GM23338 (cell line): ENCODE data around the gene ADTRP. TPM values are rescaled to one million over a fixed set of nuclear protein-coding genes. Genes with fewer than 3 reads are reported as not detected.

ENCODE experiments used
- ATAC-seq: fragments of 200-7000 bp; cut with Tn5 transposase; 3 replicates; pipeline ENCODE4 v1.9.1; 2020
- DNase-seq: peaks from one replicate; pipeline ENCODE4 v3.0.0-alpha.2; 2015; ENCODE audit warnings: low spot score
- H2AFZ ChIP-seq: fragments of 200-600 bp; sonication (generic); 2 replicates; pipeline ENCODE4 v1.8.0; 2016; ENCODE audit warnings: antibody characterized with exemption, mild to moderate bottlenecking, moderate library complexity
- H3F3A ChIP-seq: fragments of 200-600 bp; sonication (generic); replicated peaks from 2 replicates; pipeline ENCODE4 v1.8.0; 2017; ENCODE audit warnings: antibody characterized with exemption, mixed run types, low read depth
- H3K27ac ChIP-seq: fragments of 200-600 bp; sonication (generic); 2 replicates; pipeline ENCODE4 v1.6.1; 2016; ENCODE audit warnings: low read depth
- H3K27me3 ChIP-seq: fragments of 200-600 bp; sonication (generic); 2 replicates; pipeline ENCODE4 v1.8.0; 2016; ENCODE audit warnings: mild to moderate bottlenecking, mixed run types, moderate library complexity; ENCODE audit not compliant: insufficient read depth
- H3K36me3 ChIP-seq: fragments of 200-600 bp; sonication (generic); 2 replicates; pipeline ENCODE4 v1.8.0; 2016; ENCODE audit warnings: mild to moderate bottlenecking; ENCODE audit not compliant: insufficient read depth
- H3K4me1 ChIP-seq: fragments of 200-600 bp; sonication (generic); 2 replicates; pipeline ENCODE4 v1.8.0; 2016; ENCODE audit warnings: mild to moderate bottlenecking, moderate library complexity; ENCODE audit not compliant: insufficient read depth
- H3K4me2 ChIP-seq: fragments of 200-600 bp; sonication (generic); 2 replicates; pipeline ENCODE4 v1.7.1; 2017; ENCODE audit warnings: mixed run types
- H3K4me3 ChIP-seq: fragments of 200-600 bp; sonication (generic); 2 replicates; pipeline ENCODE4 v1.6.1; 2016; ENCODE audit warnings: mixed run types
- H3K79me2 ChIP-seq: fragments of 200-600 bp; sonication (generic); replicated peaks from 2 replicates; pipeline ENCODE4 v1.8.0; 2017; ENCODE audit warnings: mild to moderate bottlenecking; ENCODE audit not compliant: insufficient read depth
- H3K9me2 ChIP-seq: fragments of 200-600 bp; sonication (generic); 2 replicates; pipeline ENCODE4 v1.8.0; 2017; ENCODE audit not compliant: insufficient read depth
- H4K20me1 ChIP-seq: fragments of 200-600 bp; sonication (generic); replicated peaks from 2 replicates; pipeline ENCODE4 v1.8.0; 2017; ENCODE audit warnings: mild to moderate bottlenecking; ENCODE audit not compliant: insufficient read depth
- H3K27ac Mint-ChIP-seq: 2 replicates; pipeline ENCODE4 v1.8.0; 2020; ENCODE audit warnings: inconsistent platforms, mild to moderate bottlenecking, moderate library complexity, mixed read lengths
- H3K27me3 Mint-ChIP-seq: 3 replicates; pipeline ENCODE4 v1.8.0; 2022; ENCODE audit warnings: low read depth, mild to moderate bottlenecking, moderate library complexity, mixed read lengths, inconsistent platforms; ENCODE audit not compliant: insufficient read depth, poor library complexity
- H3K36me3 Mint-ChIP-seq: 3 replicates; pipeline ENCODE4 v1.8.0; 2021; ENCODE audit warnings: low read depth, mild to moderate bottlenecking, inconsistent platforms, moderate library complexity, mixed read lengths
- H3K4me1 Mint-ChIP-seq: 3 replicates; pipeline ENCODE4 v1.8.0; 2020; ENCODE audit warnings: mild to moderate bottlenecking, inconsistent platforms, mixed read lengths
- H3K4me3 Mint-ChIP-seq: 3 replicates; pipeline ENCODE4 v1.8.0; 2021; ENCODE audit warnings: moderate library complexity, mild to moderate bottlenecking, inconsistent platforms, mixed read lengths
- H3K9me3 Mint-ChIP-seq: 3 replicates; pipeline ENCODE4 v1.8.0; 2020; ENCODE audit warnings: moderate library complexity, mild to moderate bottlenecking, inconsistent platforms, mixed read lengths
- CREB1 ChIP-seq: fragments of 250-450 bp; sonication (Bioruptor Pico); IDR thresholded peaks from 2 replicates; pipeline ENCODE4 v1.5.0; 2020; ENCODE audit warnings: low read depth, mild to moderate bottlenecking, moderate library complexity
- EZH2 ChIP-seq: fragments of 200-600 bp; sonication (generic); IDR thresholded peaks from one replicate; pipeline ENCODE4 v1.8.0; 2017; ENCODE audit warnings: antibody characterized with exemption, mild to moderate bottlenecking, low read depth; ENCODE audit not compliant: unreplicated experiment
- EZH2phosphoT487 ChIP-seq: fragments of 200-600 bp; sonication (generic); IDR thresholded peaks from one replicate; pipeline ENCODE4 v1.8.1; 2018; ENCODE audit warnings: antibody characterized with exemption; ENCODE audit not compliant: unreplicated experiment
- JUNB ChIP-seq: IDR thresholded peaks from one replicate; pipeline ENCODE4 v1.6.1; 2016; ENCODE audit warnings: antibody characterized with exemption; ENCODE audit not compliant: unreplicated experiment
- NANOG ChIP-seq: IDR thresholded peaks from 2 replicates; pipeline ENCODE4 v1.6.1; 2016; ENCODE audit warnings: antibody characterized with exemption, borderline replicate concordance
- POLR2AphosphoS5 ChIP-seq: IDR thresholded peaks from 2 replicates; pipeline ENCODE4 v1.6.1; 2016; ENCODE audit warnings: antibody characterized with exemption, low read depth
- STAT1 ChIP-seq: IDR thresholded peaks from one replicate; pipeline ENCODE4 v1.6.1; 2016; ENCODE audit warnings: antibody characterized with exemption; ENCODE audit not compliant: unreplicated experiment
- ZNF114 ChIP-seq: fragments of 250-450 bp; sonication (Bioruptor Pico); IDR thresholded peaks from 2 replicates; pipeline ENCODE4 v1.5.0; 2020; ENCODE audit warnings: mild to moderate bottlenecking, moderate library complexity
- ZNF331 ChIP-seq: fragments of 250-450 bp; sonication (Bioruptor Pico); IDR thresholded peaks from 2 replicates; pipeline ENCODE4 v1.5.0; 2020; ENCODE audit warnings: low read depth, mild to moderate bottlenecking, moderate library complexity
- polyA plus RNA-seq: library from polyadenylated mRNA; unstranded; fragments of >200 nt; fragmentation: Nextera tagmentation; extraction: Ambion mirVana; gene quantifications from 2 replicates; pipeline ENCODE4 v1.2.1, GENCODE V29; 2016
- total RNA-seq: library from RNA; depleted of rRNA; stranded (reverse); fragments of >200 nt; shearing (Covaris generic); gene quantifications from 2 replicates; pipeline ENCODE4 v1.2.3, GENCODE V29; 2014
- TF ChIP-seq, protein P1 (sequence below): IDR thresholded peaks from 2 replicates; pipeline ENCODE4 v1.6.1; 2016; ENCODE audit warnings: antibody characterized with exemption
- TF ChIP-seq, protein P2 (sequence below): IDR thresholded peaks from one replicate; pipeline ENCODE4 v1.6.1; 2018; ENCODE audit warnings: antibody characterized with exemption; ENCODE audit not compliant: unreplicated experiment
- TF ChIP-seq, protein P3 (sequence below): fragments of 250-450 bp; sonication (Bioruptor Pico); IDR thresholded peaks from 2 replicates; pipeline ENCODE4 v1.5.0; 2020; ENCODE audit warnings: mild to moderate bottlenecking, moderate library complexity
- TF ChIP-seq, protein P4 (sequence below), 2 experiments: fragments of 200-600 bp in 1 of 2; sonication (generic) in 1 of 2; conservative IDR thresholded peaks; 2 replicates each; pipeline versions ENCODE4 v1.5.1 to v1.6.1; 2016 to 2017; ENCODE audit warnings: antibody characterized with exemption in 2 of 2, low read depth in 2 of 2, mild to moderate bottlenecking in 2 of 2, moderate library complexity in 1 of 2

The ADTRP gene
- total and polyA plus RNA-seq, 2 experiments from 2014 or later = not detected

DNA sequence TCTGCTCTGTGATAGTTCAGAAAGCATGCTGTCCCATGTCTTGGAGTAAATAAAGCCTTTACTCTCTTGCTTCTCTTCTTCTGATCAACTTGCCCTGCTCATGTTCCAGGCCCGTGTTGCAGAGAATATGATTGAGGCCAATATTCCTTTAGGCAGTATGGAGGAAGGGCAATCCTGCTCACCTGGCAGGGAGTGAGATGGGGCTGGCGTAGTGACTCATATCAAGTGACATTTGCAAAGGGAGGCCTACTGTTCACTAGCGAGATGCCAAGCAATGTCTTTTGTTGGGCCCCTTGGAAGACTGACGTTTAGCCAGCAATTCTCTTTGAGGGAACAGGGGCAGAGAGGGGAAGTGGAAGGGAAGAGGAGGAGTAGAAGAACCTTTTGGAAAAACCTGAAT lies 19.7 kb downstream of the ADTRP start:
- Histone ChIP-seq H3K4me1 (no peaks in the 10 kb centered on the region; the same call in 1 of the 2 replicates), H3K27me3 (no peaks in the 10 kb centered on the region), H3K9me2 (no peaks in the 10 kb centered on the region), H3K4me3 (no peak overlapping the region), H2AFZ (no peak overlapping the region), H4K20me1 (no peaks in the 10 kb centered on the region), H3K36me3 (no peaks in the 10 kb centered on the region), H3K79me2 (no peaks in the 10 kb centered on the region), H3F3A (no peaks in the 10 kb centered on the region), H3K27ac (no peak overlapping the region), H3K4me2 (no peak overlapping the region)
- no peak for ATAC-seq
- peaks cover 7% of the 10 kb centered on the region for H3K27me3 Mint-ChIP-seq
- no peak overlapping the region for H3K4me3 Mint-ChIP-seq
- no peaks in the 10 kb centered on the region for H3K36me3 Mint-ChIP-seq
- TF ChIP-seq, protein P1, sequence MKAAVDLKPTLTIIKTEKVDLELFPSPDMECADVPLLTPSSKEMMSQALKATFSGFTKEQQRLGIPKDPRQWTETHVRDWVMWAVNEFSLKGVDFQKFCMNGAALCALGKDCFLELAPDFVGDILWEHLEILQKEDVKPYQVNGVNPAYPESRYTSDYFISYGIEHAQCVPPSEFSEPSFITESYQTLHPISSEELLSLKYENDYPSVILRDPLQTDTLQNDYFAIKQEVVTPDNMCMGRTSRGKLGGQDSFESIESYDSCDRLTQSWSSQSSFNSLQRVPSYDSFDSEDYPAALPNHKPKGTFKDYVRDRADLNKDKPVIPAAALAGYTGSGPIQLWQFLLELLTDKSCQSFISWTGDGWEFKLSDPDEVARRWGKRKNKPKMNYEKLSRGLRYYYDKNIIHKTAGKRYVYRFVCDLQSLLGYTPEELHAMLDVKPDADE = no peak
- TF ChIP-seq CREB1 (CRISPR knock-in tag) (no peak), ZNF331 (CRISPR knock-in tag) (no peak), JUNB (no peak), POLR2AphosphoS5 (no peak), EZH2 (no peak), EZH2phosphoT487 (no peak), NANOG (no peak), STAT1 (no peak), ZNF114 (no peak)
- TF ChIP-seq, protein P2, sequence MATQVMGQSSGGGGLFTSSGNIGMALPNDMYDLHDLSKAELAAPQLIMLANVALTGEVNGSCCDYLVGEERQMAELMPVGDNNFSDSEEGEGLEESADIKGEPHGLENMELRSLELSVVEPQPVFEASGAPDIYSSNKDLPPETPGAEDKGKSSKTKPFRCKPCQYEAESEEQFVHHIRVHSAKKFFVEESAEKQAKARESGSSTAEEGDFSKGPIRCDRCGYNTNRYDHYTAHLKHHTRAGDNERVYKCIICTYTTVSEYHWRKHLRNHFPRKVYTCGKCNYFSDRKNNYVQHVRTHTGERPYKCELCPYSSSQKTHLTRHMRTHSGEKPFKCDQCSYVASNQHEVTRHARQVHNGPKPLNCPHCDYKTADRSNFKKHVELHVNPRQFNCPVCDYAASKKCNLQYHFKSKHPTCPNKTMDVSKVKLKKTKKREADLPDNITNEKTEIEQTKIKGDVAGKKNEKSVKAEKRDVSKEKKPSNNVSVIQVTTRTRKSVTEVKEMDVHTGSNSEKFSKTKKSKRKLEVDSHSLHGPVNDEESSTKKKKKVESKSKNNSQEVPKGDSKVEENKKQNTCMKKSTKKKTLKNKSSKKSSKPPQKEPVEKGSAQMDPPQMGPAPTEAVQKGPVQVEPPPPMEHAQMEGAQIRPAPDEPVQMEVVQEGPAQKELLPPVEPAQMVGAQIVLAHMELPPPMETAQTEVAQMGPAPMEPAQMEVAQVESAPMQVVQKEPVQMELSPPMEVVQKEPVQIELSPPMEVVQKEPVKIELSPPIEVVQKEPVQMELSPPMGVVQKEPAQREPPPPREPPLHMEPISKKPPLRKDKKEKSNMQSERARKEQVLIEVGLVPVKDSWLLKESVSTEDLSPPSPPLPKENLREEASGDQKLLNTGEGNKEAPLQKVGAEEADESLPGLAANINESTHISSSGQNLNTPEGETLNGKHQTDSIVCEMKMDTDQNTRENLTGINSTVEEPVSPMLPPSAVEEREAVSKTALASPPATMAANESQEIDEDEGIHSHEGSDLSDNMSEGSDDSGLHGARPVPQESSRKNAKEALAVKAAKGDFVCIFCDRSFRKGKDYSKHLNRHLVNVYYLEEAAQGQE = no peak
- TF ChIP-seq, protein P3, sequence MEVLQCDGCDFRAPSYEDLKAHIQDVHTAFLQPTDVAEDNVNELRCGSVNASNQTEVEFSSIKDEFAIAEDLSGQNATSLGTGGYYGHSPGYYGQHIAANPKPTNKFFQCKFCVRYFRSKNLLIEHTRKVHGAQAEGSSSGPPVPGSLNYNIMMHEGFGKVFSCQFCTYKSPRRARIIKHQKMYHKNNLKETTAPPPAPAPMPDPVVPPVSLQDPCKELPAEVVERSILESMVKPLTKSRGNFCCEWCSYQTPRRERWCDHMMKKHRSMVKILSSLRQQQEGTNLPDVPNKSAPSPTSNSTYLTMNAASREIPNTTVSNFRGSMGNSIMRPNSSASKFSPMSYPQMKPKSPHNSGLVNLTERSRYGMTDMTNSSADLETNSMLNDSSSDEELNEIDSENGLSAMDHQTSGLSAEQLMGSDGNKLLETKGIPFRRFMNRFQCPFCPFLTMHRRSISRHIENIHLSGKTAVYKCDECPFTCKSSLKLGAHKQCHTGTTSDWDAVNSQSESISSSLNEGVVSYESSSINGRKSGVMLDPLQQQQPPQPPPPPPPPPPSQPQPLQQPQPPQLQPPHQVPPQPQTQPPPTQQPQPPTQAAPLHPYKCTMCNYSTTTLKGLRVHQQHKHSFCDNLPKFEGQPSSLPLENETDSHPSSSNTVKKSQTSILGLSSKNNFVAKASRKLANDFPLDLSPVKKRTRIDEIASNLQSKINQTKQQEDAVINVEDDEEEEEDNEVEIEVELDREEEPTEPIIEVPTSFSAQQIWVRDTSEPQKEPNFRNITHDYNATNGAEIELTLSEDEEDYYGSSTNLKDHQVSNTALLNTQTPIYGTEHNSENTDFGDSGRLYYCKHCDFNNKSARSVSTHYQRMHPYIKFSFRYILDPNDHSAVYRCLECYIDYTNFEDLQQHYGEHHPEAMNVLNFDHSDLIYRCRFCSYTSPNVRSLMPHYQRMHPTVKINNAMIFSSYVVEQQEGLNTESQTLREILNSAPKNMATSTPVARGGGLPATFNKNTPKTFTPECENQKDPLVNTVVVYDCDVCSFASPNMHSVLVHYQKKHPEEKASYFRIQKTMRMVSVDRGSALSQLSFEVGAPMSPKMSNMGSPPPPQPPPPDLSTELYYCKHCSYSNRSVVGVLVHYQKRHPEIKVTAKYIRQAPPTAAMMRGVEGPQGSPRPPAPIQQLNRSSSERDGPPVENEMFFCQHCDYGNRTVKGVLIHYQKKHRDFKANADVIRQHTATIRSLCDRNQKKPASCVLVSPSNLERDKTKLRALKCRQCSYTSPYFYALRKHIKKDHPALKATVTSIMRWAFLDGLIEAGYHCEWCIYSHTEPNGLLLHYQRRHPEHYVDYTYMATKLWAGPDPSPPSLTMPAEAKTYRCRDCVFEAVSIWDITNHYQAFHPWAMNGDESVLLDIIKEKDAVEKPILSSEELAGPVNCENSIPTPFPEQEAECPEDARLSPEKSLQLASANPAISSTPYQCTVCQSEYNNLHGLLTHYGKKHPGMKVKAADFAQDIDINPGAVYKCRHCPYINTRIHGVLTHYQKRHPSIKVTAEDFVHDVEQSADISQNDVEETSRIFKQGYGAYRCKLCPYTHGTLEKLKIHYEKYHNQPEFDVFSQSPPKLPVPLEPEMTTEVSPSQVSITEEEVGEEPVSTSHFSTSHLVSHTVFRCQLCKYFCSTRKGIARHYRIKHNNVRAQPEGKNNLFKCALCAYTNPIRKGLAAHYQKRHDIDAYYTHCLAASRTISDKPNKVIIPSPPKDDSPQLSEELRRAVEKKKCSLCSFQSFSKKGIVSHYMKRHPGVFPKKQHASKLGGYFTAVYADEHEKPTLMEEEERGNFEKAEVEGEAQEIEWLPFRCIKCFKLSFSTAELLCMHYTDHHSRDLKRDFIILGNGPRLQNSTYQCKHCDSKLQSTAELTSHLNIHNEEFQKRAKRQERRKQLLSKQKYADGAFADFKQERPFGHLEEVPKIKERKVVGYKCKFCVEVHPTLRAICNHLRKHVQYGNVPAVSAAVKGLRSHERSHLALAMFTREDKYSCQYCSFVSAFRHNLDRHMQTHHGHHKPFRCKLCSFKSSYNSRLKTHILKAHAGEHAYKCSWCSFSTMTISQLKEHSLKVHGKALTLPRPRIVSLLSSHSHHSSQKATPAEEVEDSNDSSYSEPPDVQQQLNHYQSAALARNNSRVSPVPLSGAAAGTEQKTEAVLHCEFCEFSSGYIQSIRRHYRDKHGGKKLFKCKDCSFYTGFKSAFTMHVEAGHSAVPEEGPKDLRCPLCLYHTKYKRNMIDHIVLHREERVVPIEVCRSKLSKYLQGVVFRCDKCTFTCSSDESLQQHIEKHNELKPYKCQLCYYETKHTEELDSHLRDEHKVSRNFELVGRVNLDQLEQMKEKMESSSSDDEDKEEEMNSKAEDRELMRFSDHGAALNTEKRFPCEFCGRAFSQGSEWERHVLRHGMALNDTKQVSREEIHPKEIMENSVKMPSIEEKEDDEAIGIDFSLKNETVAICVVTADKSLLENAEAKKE (CRISPR knock-in tag) = no peak
- TF ChIP-seq, protein P4, sequence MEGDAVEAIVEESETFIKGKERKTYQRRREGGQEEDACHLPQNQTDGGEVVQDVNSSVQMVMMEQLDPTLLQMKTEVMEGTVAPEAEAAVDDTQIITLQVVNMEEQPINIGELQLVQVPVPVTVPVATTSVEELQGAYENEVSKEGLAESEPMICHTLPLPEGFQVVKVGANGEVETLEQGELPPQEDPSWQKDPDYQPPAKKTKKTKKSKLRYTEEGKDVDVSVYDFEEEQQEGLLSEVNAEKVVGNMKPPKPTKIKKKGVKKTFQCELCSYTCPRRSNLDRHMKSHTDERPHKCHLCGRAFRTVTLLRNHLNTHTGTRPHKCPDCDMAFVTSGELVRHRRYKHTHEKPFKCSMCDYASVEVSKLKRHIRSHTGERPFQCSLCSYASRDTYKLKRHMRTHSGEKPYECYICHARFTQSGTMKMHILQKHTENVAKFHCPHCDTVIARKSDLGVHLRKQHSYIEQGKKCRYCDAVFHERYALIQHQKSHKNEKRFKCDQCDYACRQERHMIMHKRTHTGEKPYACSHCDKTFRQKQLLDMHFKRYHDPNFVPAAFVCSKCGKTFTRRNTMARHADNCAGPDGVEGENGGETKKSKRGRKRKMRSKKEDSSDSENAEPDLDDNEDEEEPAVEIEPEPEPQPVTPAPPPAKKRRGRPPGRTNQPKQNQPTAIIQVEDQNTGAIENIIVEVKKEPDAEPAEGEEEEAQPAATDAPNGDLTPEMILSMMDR (conservative IDR thresholded peaks at IDR 0.05; ENCODE audit: low read depth in 2 of 2) = no peak
- H3K9me3 Mint-ChIP-seq = no peaks in the 10 kb centered on the region
- DNase-seq = no peak
- peaks cover 21% of the 10 kb centered on the region for H3K4me1 Mint-ChIP-seq
- H3K27ac Mint-ChIP-seq = no peak overlapping the region
